Measurements from ENCODE around the gene ASTN1.

Gene ASTN1

GRCh38 chr1:177163844-177164379 is 600 bp downstream of the ASTN1 start:
- DNase-seq (ENCODE audit: low read depth in 2 of 2) = no peak

GRCh38 chr1:177162243-177162642 is 2.3 kb downstream of the ASTN1 start:
- DNase-seq (ENCODE audit: low read depth in 2 of 2) = no peak

- no peak for DNase-seq (ENCODE audit: low read depth in 2 of 2)
These were observed 18.0 kb downstream of the ASTN1 start for GRCh38 chr1:177146499-177146898.

- no peak for DNase-seq (ENCODE audit: low read depth in 2 of 2)
These were observed 19.1 kb downstream of the ASTN1 start for GRCh38 chr1:177145106-177146070.

GRCh38 chr1:177142791-177143271 is 21.7 kb downstream of the ASTN1 start:
- DNase-seq (ENCODE audit: low read depth in 2 of 2) = no peak

- no peak for DNase-seq (ENCODE audit: low read depth in 2 of 2)
These were observed 22.5 kb downstream of the ASTN1 start for GRCh38 chr1:177142010-177142409.

- DNase-seq (ENCODE audit: low read depth in 2 of 2) = no peak
These were observed 26.2 kb downstream of the ASTN1 start for GRCh38 chr1:177138347-177138746.

- no peak for DNase-seq (ENCODE audit: low read depth in 2 of 2)
These were observed 26.7 kb downstream of the ASTN1 start for GRCh38 chr1:177137814-177138213.

GRCh38 chr1:177135250-177135649 is 29.3 kb downstream of the ASTN1 start:
- no peak for DNase-seq (ENCODE audit: low read depth in 2 of 2)

GRCh38 chr1:177133977-177134538 is 30.5 kb downstream of the ASTN1 start:
- no peak for DNase-seq (ENCODE audit: low read depth in 2 of 2)

GRCh38 chr1:177132141-177132540 is 32.4 kb downstream of the ASTN1 start:
- DNase-seq (ENCODE audit: low read depth in 2 of 2) = no peak

GRCh38 chr1:177131723-177132122 is 32.8 kb downstream of the ASTN1 start:
- no peak for DNase-seq (ENCODE audit: low read depth in 2 of 2)

GRCh38 chr1:177130451-177130945 is 34.0 kb downstream of the ASTN1 start:
- no peak for DNase-seq (ENCODE audit: low read depth in 2 of 2)

- no peak for DNase-seq (ENCODE audit: low read depth in 2 of 2)
These were observed 35.7 kb downstream of the ASTN1 start for GRCh38 chr1:177128665-177129281.

GRCh38 chr1:177126267-177126666 is 38.2 kb downstream of the ASTN1 start:
- DNase-seq (ENCODE audit: low read depth in 2 of 2) = no peak

- DNase-seq (ENCODE audit: low read depth in 2 of 2) = no peak
These were observed 39.8 kb downstream of the ASTN1 start for GRCh38 chr1:177124577-177125278.

- DNase-seq (ENCODE audit: low read depth in 2 of 2) = no peak
These were observed 41.9 kb downstream of the ASTN1 start for GRCh38 chr1:177122461-177123251.

- no peak for DNase-seq (ENCODE audit: low read depth in 2 of 2)
These were observed 45.2 kb downstream of the ASTN1 start for GRCh38 chr1:177119311-177119710.

- no peak for DNase-seq (ENCODE audit: low read depth in 2 of 2)
These were observed 45.6 kb downstream of the ASTN1 start for GRCh38 chr1:177118901-177119300.

- no peak for DNase-seq (ENCODE audit: low read depth in 2 of 2)
These were observed 47.6 kb downstream of the ASTN1 start for GRCh38 chr1:177116941-177117340.
